DMS 273 treated with DMSO at 0.1 percent for 48 hours (cell line): ENCODE data around the gene MAGOH.
A peak's percentile ranks its signal among the peaks of the same experiment; 100 is the strongest.
"Not testable (repeated sequence)": the region's sequence is repeated elsewhere in the genome, so short reads cannot be mapped to it uniquely, and the experiment has no call there.

Experiments
- DNase-seq: peaks from one replicate; lab custom pipeline; 2025; lab: John Stamatoyannopoulos, UW

The MAGOH gene

GRCh38 chr1:53186533-53186932 is 51.8 kb downstream of the MAGOH start:
- DNase-seq = no peak

GRCh38 chr1:53185955-53186297 is 52.4 kb downstream of the MAGOH start:
- DNase-seq = not testable (repeated sequence)

- DNase-seq = no peak
Observed at GRCh38 chr1:53183095-53183990, 55.0 kb downstream of the MAGOH start.

GRCh38 chr1:53182716-53183094 is 55.6 kb downstream of the MAGOH start:
- no peak for DNase-seq

- peak; percentile 19 for DNase-seq
Observed at GRCh38 chr1:53182111-53182593, 56.2 kb downstream of the MAGOH start.

- DNase-seq = no peak
Observed at GRCh38 chr1:53180951-53181350, 57.4 kb downstream of the MAGOH start.

GRCh38 chr1:53180226-53180625 is 58.1 kb downstream of the MAGOH start:
- DNase-seq = no peak
